Right lobe of liver (tissue), 4 donors: Measurements from ENCODE around the gene CDC42BPA.

Experiments
- POLR2A ChIP-seq: fragments of 450-650 bp; IDR thresholded peaks from one replicate; pipeline ENCODE4 v1.6.1; 2017; ENCODE audit warnings: antibody characterized with exemption, mild to moderate bottlenecking
- TF ChIP-seq, protein P1 (sequence below), 4 donors: fragments of 200-600 bp in 3 of 4; fragments of 450-650 bp in 1 of 4; IDR thresholded peaks; one replicate each; pipeline versions ENCODE4 v1.5.1 to v1.8.0; 2016 to 2022; ENCODE audit warnings: antibody characterized with exemption in 4 of 4, mild to moderate bottlenecking in 2 of 4
- donor health status: DM: no; HTN: no; CAD: no.
- donor health status: DM: no; HTN: no; CAD: no.
- donor health status: DM: no; HTN: yes; CAD: no.

DNA sequence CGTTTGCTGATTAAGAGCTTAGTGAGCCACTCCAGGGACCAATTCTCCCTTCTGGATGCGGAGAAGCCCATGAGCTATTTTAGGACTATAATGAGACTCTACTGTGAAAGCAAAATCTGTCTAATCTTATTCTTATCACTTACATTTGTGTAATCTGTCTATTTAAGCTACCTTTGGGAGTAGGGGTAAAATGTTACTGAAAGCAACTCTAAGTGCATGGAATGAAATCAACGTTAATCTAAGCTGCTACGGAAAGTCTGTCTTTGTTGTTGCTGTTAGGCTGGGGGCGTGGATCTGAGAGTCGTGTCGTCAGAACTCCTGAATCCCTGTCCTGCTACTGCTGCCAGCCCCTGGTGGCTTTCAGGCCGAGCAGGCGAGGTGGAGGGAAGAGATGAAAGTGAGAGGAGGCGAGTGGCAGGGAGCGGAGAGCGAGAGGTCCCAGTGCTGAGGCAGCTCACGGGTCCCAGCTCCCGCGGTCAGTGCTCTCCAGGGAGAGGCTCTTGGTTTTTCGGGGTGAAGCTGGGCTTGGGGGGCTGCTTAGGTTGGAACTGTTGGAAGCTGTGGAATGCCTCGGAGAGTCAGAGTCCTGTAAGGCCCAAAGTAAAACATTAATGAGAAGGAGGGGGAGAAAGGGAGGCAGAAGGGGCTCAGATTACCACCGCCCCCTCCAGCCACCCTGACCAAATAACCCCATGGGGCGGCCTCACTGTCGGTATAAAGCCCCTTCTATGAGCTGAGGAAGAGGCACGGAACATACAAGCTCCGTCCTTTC is 324.3 kb downstream of the CDC42BPA start:
- TF ChIP-seq, protein P1, sequence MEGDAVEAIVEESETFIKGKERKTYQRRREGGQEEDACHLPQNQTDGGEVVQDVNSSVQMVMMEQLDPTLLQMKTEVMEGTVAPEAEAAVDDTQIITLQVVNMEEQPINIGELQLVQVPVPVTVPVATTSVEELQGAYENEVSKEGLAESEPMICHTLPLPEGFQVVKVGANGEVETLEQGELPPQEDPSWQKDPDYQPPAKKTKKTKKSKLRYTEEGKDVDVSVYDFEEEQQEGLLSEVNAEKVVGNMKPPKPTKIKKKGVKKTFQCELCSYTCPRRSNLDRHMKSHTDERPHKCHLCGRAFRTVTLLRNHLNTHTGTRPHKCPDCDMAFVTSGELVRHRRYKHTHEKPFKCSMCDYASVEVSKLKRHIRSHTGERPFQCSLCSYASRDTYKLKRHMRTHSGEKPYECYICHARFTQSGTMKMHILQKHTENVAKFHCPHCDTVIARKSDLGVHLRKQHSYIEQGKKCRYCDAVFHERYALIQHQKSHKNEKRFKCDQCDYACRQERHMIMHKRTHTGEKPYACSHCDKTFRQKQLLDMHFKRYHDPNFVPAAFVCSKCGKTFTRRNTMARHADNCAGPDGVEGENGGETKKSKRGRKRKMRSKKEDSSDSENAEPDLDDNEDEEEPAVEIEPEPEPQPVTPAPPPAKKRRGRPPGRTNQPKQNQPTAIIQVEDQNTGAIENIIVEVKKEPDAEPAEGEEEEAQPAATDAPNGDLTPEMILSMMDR (IDR thresholded peaks at IDR 0.05), result no peak
- TF ChIP-seq POLR2A, result no peak
